ENCODE data around the gene SLC8A1.
A peak's percentile ranks its signal among the peaks of the same experiment; 100 is the strongest.

SLC8A1 gene

GRCh38 chr2:40386177-40386576 is 65.7 kb downstream of the SLC8A1 start:
- no peak for DNase-seq

GRCh38 chr2:40384714-40385113 is 67.2 kb downstream of the SLC8A1 start:
- DNase-seq: no peak

GRCh38 chr2:40384233-40384632 is 67.7 kb downstream of the SLC8A1 start:
- no peak for DNase-seq

- no peak for DNase-seq
Observed at GRCh38 chr2:40380721-40381120, 71.2 kb downstream of the SLC8A1 start.

GRCh38 chr2:40380041-40380440 is 71.8 kb downstream of the SLC8A1 start:
- DNase-seq: no peak

- DNase-seq: no peak
Observed at GRCh38 chr2:40374543-40375240, 77.2 kb downstream of the SLC8A1 start.

- DNase-seq: no peak
Observed at GRCh38 chr2:40373111-40373510, 78.8 kb downstream of the SLC8A1 start.

- no peak for DNase-seq
Observed at GRCh38 chr2:40372283-40372985, 79.5 kb downstream of the SLC8A1 start.

GRCh38 chr2:40371525-40372282 is 80.2 kb downstream of the SLC8A1 start:
- DNase-seq: peak in 4 of 56 donors; percentile 1 to 8 (median 2)

- no peak for DNase-seq
Observed at GRCh38 chr2:40370007-40370395, 81.9 kb downstream of the SLC8A1 start.

GRCh38 chr2:40369267-40370006 is 82.5 kb downstream of the SLC8A1 start:
- DNase-seq: no peak

- DNase-seq: no peak
Observed at GRCh38 chr2:40367652-40368051, 84.2 kb downstream of the SLC8A1 start.

GRCh38 chr2:40367032-40367431 is 84.9 kb downstream of the SLC8A1 start:
- no peak for DNase-seq

- no peak for DNase-seq
Observed at GRCh38 chr2:40364151-40364874, 87.6 kb downstream of the SLC8A1 start.

- no peak for DNase-seq
Observed at GRCh38 chr2:40363631-40364030, 88.3 kb downstream of the SLC8A1 start.

- DNase-seq: no peak
Observed at GRCh38 chr2:40363231-40363630, 88.7 kb downstream of the SLC8A1 start.

GRCh38 chr2:40361478-40361877 is 90.4 kb downstream of the SLC8A1 start:
- no peak for DNase-seq

GRCh38 chr2:40360652-40361051 is 91.2 kb downstream of the SLC8A1 start:
- DNase-seq: no peak

- no peak for DNase-seq
Observed at GRCh38 chr2:40359811-40360210, 92.1 kb downstream of the SLC8A1 start.

GRCh38 chr2:40358783-40359182 is 93.1 kb downstream of the SLC8A1 start:
- no peak for DNase-seq

- DNase-seq: no peak
Observed at GRCh38 chr2:40357667-40358066, 94.2 kb downstream of the SLC8A1 start.
